HG03575 (cell line): ENCODE measurements around the gene LAMA5.

Experiments
- ATAC-seq: cut with Tn5 transposase; IDR thresholded peaks from one replicate; pipeline ENCODE4 v1.9.1; 2021; ENCODE audit not compliant: unreplicated experiment, insufficient number of reproducible peaks, low FRiP score; ENCODE audit errors: extremely low read depth

LAMA5 gene

GRCh38 chr20:62351469-62352401, 15.4 kb downstream of the LAMA5 start:
- no peak for ATAC-seq

- ATAC-seq: no peak
Measured at GRCh38 chr20:62350629-62351422, 16.3 kb downstream of the LAMA5 start.

DNA sequence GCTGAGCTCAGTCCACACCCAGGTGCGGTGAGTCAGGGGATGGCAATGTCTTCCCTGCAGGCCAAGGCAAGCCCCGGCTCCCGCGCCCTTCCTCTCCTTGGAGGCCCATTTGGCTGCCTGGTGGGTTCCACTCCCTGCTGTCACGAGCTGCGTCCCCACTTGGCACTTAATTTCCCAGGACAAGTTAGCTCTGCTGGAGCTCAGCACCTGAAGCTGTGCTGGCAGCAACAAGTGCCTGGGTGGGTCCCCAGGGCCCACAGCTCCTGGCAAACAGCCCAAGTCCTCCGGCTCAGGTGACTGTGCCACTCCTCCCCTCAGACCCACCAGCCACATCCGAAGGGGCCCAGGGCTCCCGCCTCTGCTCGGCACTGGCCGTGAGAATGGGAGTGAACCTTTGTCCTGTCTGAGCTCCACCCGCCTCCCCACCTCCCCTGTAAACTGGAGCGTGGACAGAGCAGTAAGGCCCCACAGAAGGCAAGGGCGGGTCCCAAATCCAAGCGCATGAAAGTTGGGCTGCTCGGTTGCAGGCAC, 16.9 kb downstream of the LAMA5 start:
- no peak for ATAC-seq

DNA sequence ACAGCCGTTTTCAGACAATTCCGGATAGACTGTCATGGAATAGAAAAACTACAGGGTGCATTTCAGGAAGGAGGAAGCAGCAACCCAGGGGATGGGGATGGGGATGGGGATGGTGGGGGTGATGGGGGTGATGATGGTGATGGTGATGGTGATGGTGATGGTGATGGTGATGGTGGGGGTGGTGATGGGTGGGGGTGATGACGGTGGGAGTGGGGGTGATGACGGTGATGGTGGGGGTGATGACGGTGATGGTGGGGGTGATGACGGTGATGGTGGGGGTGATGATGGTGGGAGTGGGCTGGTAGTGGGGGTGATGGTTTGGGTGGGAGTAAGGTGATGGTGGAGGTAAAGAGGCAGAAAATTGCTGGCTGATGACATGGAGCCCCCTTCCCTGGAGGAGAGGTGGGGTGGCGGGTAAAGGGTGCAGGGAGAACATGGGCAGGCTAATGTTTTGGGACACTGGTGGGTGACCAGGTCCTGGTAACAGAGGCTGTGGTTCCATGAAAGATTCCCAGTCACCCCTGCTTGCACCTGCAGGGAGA, 17.5 kb downstream of the LAMA5 start:
- no peak for ATAC-seq

DNA sequence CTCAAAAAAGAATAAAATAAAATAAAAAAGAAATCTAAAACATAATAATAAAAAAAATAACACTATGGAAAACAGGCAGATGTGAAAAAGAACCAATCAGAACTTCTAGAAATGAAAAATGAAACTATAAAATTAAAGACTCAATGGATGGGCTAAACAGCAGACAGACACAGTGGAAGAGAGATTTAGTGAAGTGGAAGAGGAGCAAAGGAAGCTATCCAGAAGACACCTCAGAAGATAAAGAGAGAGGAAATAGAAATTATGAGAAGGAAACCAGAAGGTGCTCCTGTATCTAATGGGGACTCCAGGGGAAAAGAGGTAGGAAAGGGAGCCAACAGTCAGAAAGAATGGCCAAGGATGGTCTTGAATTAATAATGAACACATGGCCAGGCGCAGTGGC, 18.5 kb downstream of the LAMA5 start:
- ATAC-seq: no peak

DNA sequence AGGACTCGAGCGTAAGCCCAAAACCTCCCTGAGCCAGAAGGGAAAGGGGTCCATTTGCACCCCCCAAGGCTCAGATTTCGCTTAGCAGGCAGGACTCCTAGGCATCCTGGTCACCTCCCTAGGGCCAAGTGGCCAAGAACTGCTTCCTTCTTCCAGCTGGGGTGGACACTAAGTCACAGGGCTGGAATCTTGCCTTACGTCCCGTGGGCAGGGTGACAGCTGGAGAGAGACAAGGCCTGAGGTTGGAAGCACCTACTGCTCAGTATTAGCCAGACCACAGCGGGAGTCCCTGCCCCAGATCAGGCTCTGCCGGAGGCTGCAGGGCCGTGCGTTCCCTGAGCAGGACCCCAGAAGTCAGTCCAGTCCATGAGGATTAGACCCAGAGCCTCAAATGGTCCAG, 19.7 kb downstream of the LAMA5 start:
- ATAC-seq: no peak

DNA sequence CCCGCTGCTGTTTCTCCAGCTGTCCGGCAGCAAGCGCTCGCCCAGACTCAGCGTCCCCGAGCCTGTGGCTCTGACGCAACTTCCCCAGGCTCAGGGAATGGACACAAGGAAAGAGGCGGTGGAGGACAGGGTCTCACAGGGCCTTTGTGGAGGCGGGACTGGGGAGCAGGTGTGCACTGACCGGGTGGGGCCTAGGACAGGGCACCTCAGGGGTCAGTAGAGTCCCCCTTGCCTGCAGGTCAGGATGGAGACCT, 20.0 kb downstream of the LAMA5 start:
- ATAC-seq: no peak

DNA sequence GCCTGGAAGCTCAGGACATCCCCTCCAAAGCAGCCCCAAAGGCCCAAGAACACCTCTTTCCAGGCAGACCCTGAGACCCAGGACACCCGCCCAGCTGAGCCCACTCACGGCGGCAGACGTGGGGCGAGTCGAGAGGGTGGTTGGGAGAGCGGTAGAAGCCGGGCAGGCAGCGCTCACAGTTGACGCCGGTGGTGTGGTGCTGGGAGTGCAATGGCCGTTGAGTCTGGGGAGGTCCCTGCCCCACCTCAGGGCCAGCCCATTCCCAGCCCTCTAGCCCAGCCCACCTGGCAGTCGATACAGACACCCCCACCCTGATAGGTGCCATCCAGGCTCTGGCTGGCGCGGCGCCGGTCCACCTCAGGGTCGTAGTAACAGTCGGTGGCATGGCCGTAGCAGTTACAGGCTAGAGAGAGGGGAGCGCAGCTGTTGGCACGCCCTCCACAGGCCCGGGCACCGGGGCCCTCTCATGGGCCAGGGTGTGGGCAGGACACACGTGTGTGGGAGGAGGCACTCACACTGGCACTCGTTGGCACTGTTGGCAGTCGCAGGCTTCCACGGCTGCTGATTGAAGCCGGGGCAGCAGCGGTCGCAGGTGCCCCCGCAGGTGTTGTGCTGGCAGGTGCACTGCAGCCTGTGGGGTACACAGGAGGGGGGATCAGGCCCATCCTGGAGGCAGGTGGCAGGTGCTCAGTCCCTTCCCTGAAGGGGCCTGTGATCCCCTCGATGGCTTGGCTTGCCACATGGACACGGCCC, 20.5 kb downstream of the LAMA5 start:
- no peak for ATAC-seq

DNA sequence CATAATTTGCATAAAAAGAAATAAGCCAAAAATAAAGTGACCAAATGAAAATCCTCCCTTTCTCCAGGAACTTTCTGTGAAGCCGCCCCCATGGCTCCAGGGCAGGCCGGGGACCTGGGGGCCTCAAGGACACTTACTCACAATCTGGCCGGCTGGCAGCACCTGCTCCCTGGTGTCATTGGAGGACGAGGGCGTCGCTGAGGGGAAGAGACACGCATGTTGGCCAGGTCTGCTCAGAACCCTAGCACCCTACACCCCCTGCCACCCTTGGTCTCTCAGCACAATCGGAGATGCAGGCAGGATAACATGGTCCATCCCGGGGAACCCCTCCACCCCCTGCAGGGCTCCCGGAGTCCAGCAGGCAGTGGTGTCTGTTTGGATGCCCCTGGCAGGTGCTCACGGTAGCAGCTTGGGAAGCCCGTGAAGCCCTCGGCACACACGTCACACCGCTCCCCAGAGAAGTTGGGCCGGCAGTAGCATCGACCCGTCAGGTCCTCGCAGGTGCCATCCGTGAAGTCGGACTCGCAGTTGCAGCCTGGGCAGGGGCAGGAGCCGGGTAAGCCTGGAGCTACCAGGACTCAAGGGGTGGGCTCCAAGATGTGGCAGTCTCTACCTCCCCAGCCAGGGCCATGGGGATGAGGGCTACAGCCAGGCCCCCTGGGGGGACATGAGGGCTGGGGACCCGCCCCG, 21.3 kb downstream of the LAMA5 start:
- ATAC-seq: no peak

DNA sequence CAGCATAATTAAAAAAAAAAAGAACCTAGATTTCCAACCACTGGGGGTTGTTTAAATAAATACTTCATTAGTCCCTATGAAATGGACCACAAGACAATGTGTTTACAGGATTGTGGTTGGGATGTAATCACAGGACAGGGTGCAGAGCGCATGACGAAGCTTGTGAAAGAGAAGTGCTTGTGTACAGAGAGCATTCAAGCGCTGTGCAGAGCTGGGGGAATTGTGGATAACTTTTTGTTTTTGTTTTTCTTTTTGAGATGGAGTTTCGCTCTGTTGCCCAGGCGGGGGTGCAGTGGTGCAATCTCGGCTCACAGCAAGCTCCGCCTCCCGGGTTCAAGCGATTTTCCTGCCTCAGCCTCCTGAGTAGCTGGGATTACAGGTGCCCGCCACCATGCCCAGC, 22.3 kb downstream of the LAMA5 start:
- ATAC-seq: no peak

DNA sequence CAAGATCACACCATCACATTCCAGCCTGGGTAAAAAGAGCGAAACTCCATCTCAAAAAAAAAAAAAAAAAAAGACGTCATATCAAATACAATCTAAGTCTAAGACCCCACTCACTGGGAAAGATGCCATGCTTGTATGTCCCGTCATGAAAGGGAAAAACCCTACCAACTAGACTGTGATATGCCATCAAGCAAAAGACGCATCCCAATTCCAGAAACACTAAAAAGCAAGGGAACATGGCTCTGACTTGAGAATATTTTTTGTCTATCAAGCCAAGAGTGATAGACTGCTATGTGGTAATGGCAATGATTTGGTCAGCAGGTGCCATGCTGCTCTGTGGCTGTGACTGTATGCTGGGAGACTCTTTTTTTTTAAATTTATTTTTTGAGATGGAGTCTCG, 23.0 kb downstream of the LAMA5 start:
- ATAC-seq: no peak

GRCh38 chr20:62342910-62343309, 24.2 kb downstream of the LAMA5 start:
- ATAC-seq: no peak

- ATAC-seq: no peak
Measured at GRCh38 chr20:62339647-62340062, 27.5 kb downstream of the LAMA5 start.

DNA sequence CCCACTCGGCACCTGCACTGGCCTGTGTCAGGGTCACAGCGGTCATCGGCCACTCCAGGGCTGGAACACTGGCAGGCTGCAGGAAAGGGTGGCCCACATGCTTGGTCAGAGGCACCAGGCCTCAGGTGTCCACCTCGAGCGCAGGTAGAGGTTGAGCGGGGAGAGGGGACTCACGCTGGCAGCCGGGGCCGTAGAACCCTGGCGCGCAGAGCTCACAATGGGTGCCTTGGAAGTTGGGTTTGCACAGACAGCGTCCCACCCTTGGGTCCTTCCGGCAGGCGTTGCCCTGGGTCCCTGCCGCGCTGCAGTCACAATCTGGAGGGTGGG, 28.9 kb downstream of the LAMA5 start:
- no peak for ATAC-seq

- no peak for ATAC-seq
Measured at GRCh38 chr20:62337558-62338293, 29.4 kb downstream of the LAMA5 start.

DNA sequence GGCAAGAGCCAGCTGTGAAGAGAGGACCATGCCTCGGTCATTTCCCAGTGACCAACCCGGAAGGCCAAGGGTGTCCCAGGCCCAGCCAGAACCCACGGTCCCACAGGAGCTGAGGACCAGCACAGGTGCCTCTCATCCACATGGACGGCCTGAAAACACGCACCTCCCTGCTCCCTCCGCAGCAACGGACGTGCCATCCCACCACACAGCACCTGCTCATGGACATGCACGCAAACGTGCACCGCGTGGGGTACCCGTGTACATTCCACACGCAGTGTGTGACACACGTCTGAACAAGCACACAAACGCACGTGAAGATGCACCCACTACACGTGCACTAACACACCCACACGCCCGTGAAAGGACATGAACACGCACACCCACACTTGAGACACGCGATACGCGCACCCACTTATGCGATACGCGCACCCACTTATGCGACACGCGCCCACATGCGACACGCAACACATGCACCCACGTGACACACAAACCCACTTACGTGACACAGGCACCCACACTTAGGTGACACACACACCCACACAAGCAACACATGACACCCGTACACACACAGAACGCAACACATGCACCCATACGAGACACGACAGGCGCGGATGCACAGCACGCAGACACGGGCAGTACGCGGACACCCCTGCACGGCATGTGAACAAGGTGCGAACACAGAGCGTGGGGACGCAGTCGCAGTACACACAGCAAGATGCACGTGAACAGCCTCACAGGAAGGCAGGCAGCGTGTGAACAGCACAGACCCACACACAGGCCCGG, 30.1 kb downstream of the LAMA5 start:
- no peak for ATAC-seq

- ATAC-seq: no peak
Measured at GRCh38 chr20:62336329-62336728, 30.8 kb downstream of the LAMA5 start.

DNA sequence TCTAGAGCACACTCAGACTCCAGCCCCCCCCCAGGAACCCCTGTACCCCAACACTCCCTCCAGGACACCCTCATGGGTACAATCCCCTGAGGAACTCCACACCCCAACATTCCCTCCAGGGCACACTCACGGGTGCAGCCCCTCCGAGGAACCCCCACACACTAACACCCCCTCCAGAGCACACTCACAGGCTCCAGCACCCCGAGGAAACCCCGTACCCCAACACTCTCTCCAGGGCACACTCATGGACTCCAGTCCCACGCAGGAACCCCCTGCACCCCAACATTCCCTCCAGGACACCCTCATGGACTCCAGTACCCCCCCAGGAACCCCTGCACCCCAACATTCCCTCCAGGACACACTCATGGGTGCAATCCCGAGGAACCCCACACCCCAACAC, 31.6 kb downstream of the LAMA5 start:
- ATAC-seq: no peak
